GM18870 (cell line): Measurements from ENCODE around the gene TBL2.
"Not testable (repeated sequence)": the region's sequence is repeated elsewhere in the genome, so short reads cannot be mapped to it uniquely, and the experiment has no call there.

Experiments
- ATAC-seq: cut with Tn5 transposase; IDR thresholded peaks from one replicate; pipeline ENCODE4 v1.9.1; 2021; ENCODE audit warnings: moderate library complexity; ENCODE audit not compliant: unreplicated experiment

TBL2 gene, protein sequence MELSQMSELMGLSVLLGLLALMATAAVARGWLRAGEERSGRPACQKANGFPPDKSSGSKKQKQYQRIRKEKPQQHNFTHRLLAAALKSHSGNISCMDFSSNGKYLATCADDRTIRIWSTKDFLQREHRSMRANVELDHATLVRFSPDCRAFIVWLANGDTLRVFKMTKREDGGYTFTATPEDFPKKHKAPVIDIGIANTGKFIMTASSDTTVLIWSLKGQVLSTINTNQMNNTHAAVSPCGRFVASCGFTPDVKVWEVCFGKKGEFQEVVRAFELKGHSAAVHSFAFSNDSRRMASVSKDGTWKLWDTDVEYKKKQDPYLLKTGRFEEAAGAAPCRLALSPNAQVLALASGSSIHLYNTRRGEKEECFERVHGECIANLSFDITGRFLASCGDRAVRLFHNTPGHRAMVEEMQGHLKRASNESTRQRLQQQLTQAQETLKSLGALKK

DNA sequence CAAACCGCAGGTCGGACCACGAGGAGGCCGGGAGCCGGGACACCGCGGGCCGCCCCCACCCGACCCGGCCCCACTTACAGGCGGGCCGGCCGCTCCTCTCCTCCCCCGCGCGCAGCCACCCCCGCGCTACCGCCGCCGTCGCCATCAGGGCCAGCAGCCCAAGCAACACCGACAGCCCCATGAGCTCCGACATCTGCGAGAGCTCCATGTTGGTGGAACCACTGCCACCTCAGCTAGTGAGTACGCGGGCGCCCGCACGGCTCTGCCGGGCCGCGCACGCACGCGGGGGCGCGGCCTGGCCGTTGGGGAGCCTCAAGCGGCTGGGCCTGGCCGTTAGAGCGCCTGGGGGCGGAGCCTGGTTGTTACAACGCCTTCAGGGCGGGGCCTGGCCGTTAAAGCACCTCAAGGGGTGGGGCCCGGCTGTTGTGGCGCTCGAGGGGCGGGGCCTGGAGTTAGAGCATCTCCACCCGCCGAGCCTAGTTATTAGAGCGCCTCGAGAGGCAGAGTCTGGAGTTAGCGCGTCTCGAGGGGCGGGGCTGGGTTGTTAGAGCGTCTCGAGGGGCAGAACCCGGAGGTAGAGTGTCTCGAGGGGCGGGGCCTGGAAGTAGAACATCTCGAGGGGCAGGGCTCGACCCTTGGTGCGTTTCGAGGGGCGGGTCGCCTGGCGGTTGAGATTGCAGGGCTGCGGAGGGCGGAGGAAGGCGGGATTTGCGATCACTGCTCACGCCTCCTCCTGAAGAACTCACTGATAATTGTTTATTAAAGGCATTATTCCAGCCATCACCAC, at the start of gene TBL2:
Gene TBL2, minus strand, starts transcription at position 238 of the 787 bp plus-strand sequence. Its CDS starts 30 bp downstream, at position 208.
- ATAC-seq, result peak; percentile 79

DNA sequence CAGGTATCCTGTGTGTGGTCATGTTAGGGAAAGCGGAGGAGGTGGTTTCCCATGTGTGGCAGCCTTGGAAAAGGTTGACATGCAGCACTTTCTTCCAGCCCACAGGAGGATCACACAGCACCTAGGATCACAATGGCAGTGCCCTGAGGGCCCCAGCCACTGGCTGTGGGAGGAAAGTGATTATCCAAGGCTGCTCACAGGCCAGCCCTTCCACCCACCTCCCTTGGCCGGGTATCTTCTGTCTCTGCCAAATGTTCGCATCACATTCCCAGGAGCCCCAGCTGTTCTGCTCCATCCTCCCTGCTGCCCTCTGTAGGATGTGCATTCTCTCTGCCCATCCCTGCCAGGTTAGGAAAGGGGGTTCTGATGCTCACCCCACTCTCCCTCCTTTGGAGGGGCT, 48.4 kb upstream of the TBL2 start:
- ATAC-seq, result no peak

DNA sequence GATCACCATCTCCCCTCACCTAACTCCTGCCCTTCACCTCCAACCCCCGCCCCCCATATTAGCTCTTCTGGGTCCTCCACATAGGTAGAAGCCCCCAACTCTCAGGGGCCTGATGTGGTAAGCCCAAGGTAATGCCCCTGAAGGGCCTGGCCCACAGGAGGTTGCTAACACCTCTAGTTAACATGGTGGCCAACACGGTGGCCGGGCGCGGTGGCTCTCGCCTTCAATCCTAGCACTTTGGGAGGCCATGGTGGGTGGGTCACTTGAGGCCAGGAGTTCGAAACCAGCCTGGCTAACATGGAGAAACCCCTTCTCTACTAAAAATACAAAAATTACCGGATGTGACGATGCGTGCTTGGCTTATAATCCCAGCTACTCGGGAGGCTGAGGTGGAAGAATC, 46.9 kb upstream of the TBL2 start:
- no peak for ATAC-seq

DNA sequence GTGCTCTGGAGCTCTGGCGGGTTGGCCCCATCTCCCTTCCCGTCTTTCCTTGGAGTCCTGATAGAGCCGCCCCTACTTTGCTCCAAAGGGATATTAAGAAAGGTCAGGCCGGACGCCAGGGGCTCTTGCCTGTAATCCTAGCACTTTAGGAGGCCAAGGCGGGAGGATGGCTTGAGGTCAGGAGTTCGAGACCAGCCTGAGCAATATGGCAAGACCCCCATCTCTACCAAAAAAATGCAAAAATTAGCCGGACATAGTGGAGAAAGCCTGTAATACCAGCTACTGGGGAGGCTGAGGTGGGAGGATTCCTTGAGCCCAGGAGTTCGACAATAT, 46.3 kb upstream of the TBL2 start:
- ATAC-seq, result no peak

DNA sequence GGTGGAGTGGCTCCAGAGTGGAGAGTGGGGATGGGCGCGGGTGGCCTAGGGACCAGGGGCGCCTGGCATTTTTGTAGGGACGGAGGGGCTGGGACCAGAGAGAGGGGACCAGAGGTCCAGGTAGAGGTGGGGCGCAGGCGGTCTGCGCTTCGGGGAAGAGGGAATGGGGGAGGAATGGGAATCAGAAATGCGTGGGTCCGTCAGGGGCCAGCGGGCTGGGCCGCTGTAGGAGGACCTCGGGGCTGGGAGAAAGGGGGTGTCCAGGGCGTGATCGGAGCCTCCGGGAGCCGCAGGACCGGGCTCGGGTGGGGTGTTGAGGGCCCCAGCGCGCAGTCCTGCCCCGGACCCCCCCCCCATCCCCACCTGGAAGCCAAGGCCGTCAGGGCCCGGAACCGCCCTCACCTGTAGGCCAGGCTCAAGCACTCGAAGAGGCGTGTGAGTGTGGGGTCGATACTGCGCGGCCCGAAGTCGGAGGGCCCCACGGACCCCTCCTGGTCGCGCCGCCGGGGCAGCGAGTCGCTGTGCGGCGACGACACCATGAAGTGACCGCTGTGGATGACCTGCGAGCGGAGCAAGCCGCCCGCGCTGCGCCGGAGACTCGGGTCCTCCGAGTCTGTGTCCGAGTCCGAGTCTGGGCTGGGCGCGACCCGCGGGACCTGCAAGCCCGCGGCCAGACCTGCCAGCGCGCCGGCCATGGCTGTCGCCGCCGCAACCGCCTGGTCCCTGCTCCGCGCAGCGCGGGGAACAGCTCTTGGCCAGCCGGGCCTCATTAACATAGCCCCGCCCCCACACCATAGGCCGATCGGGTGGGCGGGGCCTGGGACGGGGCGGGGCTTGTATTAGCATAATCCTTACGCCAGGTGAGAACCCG, 45.7 kb upstream of the TBL2 start, which contains the start of gene MLXIPL:
Gene MLXIPL, minus strand, starts transcription at position 725 of the 871 bp plus-strand sequence. Its CDS starts 30 bp downstream, at position 695.
- no peak for ATAC-seq

DNA sequence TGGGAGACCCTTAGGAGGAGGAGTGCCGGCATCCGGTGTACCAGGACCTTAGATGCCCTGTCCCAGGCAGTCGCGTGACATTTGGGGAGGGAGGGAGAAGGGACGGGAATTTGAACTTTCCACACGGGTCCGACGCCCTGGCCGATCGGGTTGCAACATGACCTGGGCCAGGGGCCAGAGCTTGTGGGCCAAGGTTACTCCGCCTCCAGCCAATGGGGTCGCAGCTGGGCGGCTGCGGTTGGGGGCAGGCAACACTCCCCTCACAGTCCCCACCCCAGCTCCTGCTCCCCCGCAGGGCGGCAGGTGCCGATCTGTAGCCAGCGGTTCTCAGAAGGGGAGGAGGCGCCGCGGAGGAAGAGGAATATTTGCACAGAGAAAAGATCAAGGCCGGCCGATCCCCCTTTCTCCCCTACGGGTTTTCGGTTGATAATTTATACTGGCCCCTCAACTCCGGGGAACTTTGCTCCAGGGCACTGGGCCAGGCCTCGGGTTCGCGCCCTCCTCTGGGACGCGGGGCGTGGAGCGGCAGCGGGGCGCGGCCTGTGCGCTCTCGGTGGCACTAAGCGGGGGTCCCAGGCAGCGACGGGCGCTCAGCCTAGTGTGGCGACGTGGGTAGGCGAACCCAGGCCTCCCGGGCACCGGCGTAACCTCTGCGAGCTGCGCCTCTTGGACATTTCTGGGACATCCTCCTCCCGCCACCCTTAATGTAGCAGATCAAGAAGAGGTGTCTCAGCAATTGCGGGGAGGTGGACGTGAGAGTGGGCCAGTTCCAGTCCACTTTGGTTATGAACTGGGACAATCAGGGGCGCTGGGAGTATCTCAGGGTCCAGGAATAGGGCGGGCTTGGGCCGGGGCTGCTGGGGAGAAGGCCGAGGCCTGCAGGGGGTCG, 44.8 kb upstream of the TBL2 start:
- no peak for ATAC-seq

DNA sequence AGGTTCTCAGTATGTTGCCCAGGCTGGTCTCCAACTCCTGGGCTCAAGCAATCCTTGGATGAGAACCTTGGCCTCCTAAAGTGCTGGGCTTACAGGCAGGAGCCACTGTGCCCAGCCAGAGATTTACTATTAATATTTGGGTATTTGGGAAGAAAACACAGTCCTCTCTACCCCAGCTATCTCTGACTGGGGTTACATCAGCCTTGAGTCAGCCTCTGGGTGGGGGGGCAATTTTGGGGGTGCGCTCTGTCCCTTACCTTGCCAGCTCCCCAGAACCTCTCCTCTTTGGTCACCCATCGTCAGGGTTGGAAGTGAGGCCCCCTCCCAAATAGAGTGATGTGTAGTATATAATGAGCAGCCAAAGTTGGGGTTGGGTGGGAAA, 44.1 kb upstream of the TBL2 start:
- no peak for ATAC-seq

DNA sequence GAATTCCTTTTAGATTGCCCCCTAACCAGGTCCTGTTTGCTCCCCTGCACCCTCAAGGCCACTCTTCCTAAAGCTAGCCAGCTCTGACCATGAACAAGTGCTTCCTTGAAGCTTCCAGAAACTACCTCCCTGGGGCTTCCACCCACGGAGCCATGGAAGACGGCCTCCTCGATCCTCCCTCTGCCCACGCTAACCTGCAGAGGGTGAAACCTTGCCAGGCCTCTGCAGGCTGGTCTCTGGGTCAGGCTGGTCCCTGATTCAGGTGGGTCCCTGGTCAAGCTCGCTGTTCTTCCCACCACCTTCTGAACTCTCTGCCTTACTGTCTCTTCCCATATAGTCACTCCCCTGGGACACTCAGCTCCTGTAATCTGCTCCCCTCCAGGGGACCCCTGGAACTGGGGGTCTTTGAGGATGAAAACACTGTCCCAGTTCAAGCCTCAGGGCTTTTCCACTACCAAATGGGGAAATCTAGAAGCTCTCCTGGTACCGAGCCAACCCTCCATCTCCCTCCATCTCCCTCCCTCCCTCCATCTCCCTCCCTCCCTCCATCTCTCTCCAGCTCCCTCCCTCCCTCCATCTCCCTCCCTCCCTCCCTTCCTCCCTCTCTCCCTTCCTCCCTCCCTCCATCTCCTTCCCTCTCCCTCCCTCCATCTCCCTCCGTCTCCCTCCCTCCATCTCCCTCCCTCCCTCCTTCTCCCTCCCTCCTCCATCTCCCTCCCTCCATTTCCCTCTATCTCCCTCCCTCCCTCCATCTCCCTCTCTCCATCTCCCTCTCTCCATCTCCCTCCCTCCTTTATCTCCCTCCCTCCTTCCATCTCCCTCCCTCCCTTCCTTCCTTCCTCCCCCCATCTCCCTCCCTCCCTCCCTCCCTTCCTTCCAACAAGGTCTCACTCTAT, 43.0 kb upstream of the TBL2 start:
- no peak for ATAC-seq

DNA sequence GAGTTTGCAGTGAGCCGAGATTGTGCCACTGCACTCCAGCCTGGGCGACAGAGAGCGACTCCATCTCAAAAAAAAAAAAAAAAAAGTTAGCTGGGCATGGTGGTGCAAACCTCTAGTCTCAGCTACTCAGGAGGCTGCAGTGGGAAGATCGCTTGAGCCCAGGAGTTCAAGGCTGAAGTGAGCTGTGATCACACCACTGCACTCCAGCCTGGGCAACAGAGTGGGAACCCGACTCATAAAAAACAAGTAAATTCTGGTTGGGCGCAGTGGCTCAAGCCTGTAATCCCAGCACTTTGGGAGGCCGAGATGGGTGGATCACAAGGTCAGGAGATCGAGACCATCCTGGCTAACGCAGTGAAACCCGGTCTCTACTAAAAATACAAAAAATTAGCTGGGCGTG, 41.0 kb upstream of the TBL2 start:
- ATAC-seq, result not testable (repeated sequence)

DNA sequence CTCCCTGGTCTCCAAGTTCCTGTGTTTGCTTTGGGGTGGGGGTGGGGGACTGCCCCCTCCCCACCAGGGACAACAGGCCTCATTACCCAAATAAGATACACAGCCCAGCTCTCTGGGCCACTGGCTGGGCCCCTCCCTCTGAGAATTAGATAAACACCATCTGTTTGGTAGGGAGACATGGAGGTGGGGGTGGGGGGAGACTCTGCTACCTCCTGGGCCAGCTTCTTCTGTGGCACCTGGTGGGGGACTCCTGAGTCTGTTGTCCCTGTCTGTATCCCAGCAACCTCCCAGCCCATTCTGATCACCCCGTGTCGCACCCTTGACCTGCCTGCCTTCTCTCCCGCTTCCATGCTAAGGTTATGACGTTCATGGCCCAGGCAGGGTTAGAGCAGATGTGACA, 40.2 kb upstream of the TBL2 start:
- ATAC-seq, result no peak

DNA sequence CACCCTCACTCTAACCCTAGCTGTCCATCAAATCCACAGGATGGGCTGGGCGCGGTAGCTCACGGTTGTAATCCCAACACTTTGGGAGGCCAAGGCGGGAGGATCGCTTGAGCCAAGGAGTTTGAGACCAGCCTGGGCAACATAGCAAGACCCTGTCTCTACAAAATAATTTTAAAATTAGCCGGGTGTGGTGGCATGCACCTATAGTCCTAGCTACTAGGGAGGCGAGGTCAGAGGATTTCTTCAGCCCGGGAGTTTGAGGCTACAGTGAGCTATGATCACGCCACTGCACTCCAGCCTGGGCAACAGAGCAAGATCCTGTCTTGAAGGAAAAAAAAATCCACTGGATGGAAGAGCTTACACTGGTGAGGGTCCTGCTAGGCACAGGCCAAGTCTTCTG, 39.1 kb upstream of the TBL2 start:
- not testable (repeated sequence) for ATAC-seq

DNA sequence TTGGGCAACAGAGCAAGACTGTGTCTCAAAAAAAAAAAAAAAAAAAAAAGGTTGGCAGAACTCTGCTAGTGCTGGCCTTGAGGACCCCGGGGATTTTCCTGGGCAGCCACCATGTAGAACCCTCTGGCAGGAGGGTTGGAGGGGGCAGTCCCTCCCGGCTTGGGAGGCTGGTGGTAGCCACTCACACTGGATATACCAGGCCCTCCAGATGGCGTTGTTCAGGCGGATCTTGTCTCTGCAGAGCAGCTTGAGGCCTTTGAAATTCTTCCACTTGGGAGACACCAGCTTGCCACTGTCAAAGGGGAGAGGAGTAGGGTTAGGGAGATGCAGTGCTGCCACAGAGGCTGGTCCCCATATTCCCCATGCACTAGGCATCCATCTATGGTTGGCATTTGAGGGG, 37.5 kb upstream of the TBL2 start:
- ATAC-seq, result no peak

DNA sequence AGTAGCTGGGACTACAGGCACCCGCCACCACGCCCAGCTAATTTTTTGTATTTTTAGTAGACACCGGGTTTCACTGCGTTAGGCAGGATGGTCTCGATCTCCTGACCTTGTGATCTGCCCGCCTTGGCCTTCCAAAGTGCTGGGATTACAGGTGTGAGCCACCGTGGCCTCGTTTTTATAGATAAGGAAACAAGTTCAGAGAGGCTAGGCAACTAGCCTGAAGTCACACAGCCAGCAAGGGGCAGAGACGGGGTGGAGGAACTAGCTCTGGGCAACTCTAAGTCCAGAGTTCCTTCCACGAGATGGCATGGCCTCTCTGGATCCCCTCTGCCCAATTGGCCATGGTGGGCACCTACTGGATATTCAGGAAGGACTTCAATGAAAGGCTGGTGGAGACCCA, 36.6 kb upstream of the TBL2 start:
- not testable (repeated sequence) for ATAC-seq

DNA sequence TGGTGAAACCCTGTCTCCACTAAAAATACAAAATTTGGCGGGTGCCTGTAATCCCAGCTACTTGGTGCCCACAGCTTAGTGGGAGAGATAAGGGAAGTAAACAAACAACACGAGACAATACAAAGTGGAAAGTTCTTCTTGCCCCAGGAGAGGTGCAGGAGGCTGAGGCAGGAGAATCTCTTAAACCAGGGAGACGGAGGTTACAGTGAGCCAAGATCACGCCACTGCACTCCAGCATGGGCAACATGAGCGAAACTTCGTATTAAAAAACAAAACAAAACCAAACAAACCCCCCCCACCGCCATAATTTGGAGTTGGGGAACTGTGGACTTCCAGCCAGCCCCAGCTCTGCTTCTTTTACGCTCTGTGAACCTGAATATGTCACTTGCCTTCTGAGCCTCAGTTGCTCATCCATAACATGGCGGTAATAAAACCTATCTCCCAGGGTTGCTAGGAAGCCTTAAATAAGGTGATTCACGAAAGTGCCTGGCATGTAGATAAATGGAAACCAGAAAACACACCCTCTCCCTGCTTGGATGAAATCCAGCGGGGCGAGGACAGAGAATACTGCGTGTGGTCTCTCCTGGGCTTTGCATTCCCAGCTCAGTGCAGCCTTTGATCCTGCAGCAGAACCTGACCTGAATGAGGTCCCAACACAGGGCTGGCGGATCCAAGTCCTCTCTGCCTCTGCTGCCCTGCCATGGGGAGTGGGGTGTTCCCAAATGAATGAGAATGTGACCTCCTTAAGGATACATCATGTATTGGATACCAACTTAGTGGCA, 35.8 kb upstream of the TBL2 start:
- ATAC-seq, result no peak

DNA sequence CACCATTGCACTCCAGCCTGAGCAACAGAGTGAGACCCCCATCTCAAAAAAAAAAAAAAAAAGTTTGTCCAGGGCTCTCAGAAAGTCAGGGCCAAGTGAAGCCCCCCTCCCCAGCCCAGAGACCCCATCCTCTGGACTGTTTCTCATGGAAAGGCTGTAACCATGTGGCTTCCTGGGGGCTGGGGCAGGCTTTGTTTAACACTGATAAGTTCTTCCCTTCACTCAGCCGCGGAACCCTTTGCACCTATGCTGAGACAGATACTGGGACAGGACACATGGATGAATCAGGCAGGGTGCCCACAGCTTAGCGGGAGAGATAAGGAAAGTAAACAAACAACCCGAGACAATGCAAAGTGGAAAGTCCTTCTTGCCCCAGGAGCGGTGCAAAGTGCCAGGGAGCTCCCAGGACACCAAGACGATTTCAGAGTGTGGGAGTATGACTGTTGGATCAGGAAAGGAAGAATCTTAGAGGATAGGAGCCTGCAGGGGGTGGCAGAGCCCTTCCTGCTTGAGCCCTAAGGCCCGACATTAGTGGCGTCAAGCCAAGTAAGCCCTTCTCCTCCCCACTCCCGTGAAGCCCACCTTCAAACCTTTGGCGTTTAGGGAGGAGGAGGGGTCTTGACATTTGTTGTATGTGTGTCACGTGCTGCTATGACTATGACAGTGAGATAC, 34.4 kb upstream of the TBL2 start:
- no peak for ATAC-seq

DNA sequence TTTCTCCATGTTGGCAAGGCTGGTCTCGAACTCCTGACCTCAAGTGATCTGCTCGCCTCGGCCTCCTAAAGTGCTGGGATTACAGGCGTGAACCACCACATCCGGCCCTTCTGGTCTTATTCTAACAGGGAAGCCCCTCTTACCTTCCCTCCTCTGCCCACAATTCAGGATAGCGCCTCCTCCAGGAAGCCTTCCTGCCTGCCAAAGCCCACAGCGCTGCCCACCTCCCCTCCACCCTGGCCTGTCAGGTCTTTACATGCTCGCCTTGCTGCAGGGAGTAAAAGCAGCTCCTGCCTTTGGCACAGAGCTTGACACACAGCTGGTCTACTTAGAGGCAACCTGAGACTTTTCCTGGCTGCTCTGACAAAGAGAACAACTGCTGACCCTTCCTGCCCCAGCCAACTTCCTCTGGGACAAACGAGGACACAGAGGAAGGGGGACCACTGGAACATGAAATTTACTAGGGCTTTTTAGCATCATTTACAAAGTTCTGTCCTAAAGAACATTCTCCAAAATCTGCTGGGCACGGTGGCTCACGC, 32.7 kb upstream of the TBL2 start:
- no peak for ATAC-seq

DNA sequence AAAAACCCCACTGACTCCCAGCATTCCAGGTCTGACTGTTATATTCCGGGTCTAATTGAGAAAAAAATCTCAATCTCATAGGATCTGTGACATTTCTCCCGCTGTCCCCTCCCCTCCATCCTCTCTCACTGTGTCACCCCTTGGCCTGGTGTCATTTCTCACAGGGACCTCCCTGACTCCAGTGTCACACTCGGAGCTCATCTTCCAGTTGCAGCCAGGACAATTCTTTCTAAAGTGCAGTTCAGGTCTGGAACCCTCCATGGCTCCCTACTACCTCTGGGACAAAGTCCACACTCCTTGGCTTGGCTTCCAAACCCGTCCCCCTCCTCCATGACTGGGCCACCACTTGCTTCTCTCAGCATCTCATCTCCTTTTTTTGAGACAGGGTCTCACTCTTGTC, 31.7 kb upstream of the TBL2 start:
- ATAC-seq, result no peak

DNA sequence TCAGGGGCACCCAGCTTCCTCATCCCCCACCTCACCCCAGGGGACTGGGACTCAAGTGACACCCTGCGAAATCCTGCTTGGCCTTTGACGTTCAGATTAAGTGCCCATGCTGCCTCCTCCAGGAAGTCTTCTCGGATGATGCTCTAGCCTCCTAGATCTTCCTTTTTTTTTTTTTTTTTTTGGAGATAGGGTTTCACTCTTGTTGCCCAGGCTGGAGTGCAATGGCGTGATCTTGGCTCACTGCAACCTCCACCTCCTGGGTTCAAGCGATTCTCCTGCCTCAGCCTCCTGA, 29.3 kb upstream of the TBL2 start:
- ATAC-seq, result not testable (repeated sequence)
